A673 (cell line): Measurements from ENCODE around the gene MYL9.
"Not testable (repeated sequence)": the region's sequence is repeated elsewhere in the genome, so short reads cannot be mapped to it uniquely, and the experiment has no call there.

Experiments
- CTCF ChIP-seq: fragments of 300-800, 200-600 bp; sonication (generic); conservative IDR thresholded peaks from 2 replicates; pipeline ENCODE4 v1.5.1; 2017; ENCODE audit warnings: low read depth, mild to moderate bottlenecking, antibody characterized with exemption, low read length, moderate library complexity, mixed read lengths
- EZH2 ChIP-seq: fragments of 200-600 bp; sonication (generic); IDR thresholded peaks from 2 replicates; pipeline ENCODE4 v1.6.1; 2017; ENCODE audit warnings: borderline replicate concordance, low read depth, mild to moderate bottlenecking, mixed read lengths, antibody characterized with exemption, low read length; ENCODE audit not compliant: poor library complexity, severe bottlenecking

DNA sequence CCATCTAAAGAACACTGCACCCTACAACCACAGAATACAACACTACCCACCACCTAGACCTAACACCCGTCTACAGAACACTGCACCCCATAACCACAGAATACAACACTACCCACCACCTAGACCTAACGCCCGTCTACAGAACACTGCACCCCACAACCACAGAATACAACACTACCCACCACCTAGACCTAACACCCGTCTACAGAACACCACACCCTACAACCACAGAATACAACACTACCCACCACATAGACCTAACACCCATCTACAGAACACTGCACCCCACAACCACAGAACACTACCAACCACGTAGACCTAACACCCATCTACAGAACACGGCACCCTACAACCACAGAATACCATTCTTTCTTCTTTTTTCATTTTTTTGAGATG lies 23.4 kb downstream of the MYL9 start:
- not testable (repeated sequence) for TF ChIP-seq CTCF, EZH2
